TTC549 (cell line): ENCODE results near the gene NOL6.
"Not testable (repeated sequence)": the region's sequence is repeated elsewhere in the genome, so short reads cannot be mapped to it uniquely, and the experiment has no call there.

Experiments used
- FAIRE-seq: peaks from 2 replicates; lab custom pipeline; 2012; peaks lifted over from hg19 to GRCh38; lab: Jason Lieb, UNC

Gene NOL6, protein sequence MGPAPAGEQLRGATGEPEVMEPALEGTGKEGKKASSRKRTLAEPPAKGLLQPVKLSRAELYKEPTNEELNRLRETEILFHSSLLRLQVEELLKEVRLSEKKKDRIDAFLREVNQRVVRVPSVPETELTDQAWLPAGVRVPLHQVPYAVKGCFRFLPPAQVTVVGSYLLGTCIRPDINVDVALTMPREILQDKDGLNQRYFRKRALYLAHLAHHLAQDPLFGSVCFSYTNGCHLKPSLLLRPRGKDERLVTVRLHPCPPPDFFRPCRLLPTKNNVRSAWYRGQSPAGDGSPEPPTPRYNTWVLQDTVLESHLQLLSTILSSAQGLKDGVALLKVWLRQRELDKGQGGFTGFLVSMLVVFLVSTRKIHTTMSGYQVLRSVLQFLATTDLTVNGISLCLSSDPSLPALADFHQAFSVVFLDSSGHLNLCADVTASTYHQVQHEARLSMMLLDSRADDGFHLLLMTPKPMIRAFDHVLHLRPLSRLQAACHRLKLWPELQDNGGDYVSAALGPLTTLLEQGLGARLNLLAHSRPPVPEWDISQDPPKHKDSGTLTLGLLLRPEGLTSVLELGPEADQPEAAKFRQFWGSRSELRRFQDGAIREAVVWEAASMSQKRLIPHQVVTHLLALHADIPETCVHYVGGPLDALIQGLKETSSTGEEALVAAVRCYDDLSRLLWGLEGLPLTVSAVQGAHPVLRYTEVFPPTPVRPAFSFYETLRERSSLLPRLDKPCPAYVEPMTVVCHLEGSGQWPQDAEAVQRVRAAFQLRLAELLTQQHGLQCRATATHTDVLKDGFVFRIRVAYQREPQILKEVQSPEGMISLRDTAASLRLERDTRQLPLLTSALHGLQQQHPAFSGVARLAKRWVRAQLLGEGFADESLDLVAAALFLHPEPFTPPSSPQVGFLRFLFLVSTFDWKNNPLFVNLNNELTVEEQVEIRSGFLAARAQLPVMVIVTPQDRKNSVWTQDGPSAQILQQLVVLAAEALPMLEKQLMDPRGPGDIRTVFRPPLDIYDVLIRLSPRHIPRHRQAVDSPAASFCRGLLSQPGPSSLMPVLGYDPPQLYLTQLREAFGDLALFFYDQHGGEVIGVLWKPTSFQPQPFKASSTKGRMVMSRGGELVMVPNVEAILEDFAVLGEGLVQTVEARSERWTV

DNA sequence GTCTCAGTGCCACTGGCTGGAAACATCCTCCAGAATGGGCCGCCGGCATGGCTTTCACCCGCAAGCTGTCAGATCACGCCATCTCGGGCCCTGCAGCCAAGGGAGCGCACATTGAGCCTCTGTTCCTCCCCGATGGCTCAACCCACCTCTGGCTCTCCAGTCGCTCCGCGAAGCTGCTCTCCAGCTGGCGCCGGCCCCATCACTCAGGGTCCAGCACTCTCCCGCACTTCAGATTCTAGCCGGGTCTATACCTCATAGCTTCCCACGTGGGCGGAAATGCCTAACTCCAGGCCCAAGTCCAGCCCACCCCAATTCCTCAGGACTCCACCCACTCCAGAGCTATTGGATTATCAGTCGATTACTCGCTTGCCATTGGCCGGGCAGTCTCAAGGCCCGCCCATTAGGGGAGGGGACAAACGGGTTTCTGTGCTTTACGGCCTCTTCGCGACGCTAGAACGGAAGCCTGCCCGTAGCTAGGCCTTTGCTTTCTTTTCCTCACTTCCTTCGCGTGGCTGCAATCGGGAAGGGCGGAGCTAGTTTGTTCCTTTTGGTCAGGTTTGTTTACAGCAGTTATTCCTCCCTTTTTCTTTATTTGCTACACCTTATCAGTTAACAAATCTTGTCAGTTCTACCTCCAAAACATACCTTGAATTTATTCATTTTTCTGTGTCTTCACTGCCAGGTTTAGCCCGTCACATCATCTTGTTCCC lies at the start of gene NOL6:
TSS of gene NOL6 (minus strand) at position 282 of the 710 bp plus-strand sequence. CDS start at position 200, 82 bp downstream.
- peak; percentile 97 for FAIRE-seq

DNA sequence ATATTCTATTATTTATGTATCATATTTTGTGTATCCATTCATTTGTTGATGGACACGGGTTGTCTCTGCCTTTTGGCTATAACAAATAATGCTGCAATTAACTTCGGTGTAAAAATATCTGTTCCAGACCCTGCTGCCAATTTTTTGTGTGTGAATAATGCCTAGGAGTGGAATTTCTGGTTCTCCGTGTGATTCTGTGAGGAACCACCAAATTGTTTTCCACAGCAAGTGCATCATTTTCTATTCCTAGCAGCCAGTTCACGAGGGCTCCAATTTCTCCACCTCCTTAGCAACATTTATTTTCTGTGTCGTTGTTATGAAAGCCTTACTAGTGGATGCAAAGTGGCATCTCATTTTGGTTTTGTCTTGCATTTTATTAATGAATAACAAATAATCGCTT lies 48.1 kb upstream of the NOL6 start:
- not testable (repeated sequence) for FAIRE-seq

DNA sequence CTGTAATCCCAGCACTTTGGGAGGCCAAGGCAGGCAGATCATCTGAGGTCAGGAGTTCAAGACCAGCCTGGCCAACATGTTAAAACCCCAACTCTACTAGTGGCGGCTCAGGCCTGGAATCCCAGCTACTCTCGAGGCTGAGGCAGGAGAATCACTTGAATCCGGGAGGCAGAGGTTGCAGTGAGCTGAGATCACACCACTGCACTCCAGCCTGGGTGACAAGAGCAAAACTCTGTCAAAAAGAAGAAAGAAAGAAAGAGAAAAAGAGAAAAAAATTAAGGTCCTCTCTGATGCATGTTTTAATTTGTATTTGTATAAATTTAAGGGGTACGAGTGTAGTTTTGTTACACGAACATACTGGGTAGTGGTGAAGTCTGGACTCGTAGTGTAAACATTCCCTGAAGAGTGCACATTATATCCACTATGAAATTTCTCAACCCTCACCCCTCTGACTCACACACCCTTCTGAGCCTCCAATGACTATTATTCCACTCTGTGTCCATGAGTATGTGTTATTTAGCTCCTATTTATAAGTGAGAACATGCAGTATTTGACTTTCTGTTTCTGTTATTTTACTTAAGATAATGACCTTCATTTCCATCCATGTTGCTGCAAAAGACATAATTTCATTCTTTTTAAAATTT lies 44.3 kb upstream of the NOL6 start:
- FAIRE-seq, result not testable (repeated sequence)

DNA sequence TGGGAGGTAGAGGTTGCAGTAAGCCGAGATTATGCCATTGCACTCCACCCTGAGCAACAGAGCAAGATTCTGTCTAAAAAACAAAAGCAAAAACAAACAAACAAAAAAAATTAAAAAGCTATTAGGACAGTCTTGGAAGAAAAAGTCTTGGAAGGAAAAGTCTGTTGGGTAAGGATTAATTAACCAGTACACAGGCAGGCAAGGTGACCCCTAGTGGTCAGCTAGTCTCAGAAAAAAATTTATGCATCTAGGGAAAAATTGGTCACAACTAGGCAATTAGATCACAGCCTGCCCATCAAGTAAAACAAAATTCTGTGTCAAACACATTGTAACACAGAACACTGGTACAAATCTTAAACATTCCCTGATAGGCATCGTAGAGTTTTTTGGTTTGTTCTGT lies 43.6 kb upstream of the NOL6 start:
- FAIRE-seq, result peak; percentile 73

DNA sequence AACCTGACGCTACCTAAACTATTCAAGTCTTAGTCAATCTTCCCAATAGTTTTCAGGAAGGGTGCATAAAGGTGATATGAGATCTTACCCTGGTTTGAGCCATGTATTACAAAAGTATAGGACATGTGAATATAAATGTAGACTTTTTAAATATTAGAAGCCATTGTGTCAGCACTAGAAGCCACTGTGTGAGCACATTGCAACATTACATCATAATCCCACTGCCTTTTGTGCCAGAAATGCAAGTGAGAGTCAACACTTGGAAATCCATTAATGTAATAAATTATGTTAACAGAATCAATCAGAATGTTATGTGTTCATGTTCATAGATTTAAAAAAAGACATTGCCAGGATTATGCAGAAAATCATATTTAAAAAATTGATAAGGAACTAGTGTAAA lies 42.7 kb upstream of the NOL6 start:
- FAIRE-seq, result not testable (repeated sequence)

DNA sequence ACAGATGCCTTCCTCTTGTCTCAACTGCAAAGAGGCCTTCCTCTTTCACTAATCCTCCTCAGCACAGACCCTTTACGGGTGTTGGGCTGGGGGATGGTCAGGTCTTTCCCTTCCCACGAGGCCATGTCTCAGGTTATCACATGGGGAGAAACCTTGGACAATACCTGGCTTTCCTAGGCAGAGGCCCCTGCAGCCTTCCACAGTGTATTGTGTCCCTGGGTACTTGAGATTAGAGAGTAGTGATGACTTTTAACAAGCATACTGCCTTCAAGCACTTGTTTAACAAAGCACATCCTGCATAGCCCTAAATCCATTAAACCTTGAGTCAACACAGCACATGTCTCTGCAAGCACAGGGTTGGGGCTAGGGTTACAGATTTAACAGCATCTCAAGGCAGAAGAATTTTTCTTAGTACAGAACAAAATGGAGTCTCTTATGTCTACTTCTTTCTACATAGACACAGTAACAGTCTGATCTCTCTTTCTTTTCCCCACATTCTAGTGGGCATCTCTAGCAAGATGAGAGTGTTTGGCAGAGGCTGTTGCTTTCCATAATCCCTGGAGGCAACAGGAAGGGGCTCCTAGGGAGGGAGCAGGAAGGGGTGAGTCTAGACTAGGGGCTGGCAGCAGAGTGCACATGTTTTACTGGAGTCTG lies 41.7 kb upstream of the NOL6 start:
- not testable (repeated sequence) for FAIRE-seq

DNA sequence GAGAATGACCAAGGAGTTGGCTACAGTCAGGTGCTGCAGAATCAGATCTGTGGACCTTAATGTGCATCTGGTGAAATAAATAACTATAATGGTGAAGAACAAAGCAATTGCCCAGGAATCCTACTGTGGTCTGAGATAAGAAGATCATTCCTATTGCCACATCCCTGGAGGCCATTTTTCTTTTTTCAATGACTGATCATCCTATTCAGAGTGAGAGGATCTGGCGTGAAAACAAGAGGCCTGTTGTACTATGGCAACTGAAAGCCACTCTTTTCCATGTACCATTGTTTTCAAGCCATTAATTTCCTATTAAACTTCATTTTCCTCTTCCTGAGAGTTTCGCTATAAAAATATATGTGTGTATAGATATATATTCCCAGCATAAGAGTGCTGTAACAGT lies 38.8 kb upstream of the NOL6 start:
- not testable (repeated sequence) for FAIRE-seq

DNA sequence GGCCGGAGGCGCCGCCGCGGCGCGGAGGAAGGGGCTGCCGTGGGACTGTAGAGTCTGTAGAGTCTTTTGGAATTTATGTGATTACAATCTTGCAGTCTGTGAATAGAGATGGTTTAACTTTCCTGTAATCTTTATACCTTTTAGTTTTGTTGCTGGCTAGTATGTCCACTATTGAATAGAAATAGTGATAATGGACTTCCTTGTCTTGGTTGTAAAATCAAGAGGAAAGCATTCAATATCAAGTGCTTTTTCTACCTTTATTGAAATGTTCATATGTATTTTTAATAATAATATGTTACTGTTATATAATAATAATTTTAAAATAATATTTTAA lies 37.4 kb upstream of the NOL6 start:
- FAIRE-seq, result peak; percentile 34

DNA sequence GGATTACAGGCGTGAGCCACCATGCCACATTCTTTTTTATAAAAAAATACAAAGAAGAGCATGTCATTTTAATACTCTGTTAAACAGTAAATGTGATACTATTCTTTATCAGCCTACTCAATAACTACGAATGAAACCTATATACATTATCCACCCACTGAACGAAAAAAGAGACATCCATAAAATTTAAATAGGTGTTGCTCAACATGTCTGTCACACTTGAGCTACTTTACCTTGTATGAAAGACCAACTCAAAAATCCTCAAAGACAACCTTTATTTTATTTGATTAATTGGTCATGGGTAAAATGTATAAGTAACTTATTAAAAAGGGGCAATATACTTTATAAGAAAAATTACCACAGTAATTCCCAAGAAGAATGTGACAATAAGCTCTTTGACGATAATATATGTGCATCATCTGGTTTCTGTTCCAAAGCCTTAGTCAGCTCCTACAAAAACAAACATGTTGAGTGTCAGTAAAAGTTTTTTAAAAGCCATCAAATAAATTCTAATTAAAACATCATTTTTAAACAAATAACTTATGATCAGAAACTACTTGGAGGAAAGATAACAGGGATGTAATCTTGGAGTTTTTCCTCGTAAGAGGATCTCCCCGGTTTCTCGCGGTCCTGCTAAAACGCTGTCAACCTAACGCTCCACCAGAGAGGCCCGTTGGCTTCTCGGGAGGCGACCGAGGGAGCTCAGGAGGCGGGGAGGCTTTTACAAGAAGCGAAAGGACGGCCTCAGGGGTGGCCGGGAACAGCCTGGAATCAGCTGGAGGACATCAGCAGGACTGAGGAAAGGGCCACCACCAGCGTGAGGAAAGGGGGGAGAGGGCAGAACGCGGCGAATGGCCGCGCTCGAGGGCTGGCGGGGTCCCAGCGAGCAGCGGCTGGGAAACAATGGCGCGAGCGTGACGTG lies 36.8 kb upstream of the NOL6 start:
- FAIRE-seq, result peak; percentile 53

DNA sequence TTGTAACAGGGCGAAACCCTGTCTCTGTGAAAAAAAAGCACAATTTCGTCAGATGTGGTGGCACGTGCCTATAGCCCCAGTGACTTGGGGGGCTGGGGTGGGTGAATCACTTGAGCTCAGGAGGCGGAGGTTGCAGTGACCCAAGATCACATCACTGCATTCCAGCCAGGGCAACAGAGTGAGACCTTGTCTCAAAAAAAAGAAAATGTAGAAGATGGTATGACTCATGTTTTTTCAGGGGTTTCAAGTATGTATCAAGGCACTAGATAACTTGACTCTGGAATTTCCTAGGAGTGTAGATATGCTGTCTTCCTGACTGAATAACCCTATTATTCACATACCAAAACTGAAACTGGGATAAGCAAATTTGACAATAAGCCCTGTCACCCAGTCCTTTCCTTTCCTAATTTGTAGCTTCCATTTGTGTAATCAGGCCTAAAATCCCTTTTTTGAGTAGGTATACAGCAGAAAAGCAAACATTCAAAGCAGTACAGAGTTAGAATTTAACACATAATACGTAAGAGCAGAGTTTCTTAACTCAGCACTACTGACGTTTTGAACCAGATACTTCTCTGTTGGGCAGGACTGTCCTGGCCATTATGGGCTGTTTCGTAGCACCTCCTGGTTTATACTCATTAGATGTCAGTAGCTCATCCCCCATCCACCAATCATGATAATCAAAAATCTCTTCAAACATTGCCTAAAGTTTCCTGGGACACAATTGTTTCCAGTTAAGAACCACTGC lies 33.1 kb upstream of the NOL6 start:
- FAIRE-seq, result no peak

DNA sequence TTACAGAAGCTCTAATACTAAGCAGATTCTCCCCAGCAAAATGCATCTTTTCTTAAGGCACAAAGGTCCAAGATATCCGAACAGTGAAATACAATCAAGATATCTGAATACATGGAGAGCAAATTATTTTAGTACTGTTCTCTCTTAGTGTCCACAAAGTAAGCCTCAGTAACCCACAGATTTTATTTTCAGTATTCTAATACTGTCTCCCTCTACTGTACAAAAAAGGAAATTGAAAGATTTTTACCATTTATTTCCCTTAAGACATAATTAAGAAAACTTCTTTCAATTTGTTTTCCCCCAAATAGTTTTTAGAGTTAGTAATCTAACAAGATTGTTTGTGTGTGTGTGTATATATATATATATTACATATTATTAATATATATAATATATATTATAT lies 24.7 kb upstream of the NOL6 start:
- peak; percentile 95 for FAIRE-seq

DNA sequence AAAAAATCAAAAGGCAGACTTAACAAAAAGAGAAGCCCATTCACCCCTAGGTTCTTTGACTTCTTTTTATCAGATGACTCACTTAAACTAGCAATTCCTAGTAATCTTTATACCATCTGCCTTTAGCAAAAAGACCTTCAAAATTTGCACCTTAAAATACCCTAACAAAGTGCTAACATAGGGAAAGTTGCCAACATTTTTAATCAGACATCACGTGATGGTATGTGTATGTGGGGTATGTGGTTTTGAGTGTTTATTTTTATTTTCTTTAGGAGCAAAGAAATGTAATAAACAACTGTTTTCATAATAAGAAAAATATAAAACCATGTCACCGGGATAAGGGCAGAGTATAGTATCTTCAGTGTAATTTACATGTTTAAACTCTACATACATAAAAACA lies 20.1 kb upstream of the NOL6 start:
- not testable (repeated sequence) for FAIRE-seq

DNA sequence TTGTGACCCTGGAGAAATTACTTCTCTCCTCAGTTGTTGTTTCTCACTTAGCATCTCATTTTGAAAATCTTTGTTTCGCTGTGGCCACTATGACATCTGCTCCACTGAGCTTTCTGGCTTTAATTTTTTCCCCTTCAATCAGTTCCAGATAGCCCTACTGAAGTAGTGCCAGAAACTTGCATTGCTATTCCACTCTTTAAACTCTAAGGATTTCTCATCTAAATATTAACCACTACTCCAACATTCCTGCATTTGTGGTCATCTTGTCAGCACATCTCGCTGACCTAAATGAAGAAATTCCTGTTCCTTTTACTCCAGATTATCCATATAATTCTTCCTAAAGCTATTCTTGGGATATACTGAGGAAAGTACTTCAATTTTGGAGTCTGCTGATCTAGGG lies 15.3 kb upstream of the NOL6 start:
- FAIRE-seq, result no peak

DNA sequence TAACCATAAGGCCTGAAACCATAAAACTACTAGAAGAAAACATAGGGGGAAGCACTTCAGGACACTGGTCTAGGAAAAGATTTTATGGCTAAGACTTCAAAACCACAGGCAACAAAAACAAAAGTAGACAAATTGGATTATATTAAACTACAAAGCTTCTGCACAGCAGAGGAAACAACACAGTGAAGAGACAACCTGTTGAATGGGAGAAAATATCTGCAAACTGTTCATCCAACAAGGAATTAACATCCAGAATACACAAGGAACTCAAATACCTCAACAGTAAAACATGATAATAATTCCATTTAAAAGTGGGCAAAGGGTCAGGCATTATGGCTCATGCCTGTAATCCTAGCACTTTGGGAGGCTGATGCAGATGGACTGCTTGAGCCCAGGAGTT lies 11.6 kb upstream of the NOL6 start:
- FAIRE-seq, result not testable (repeated sequence)

DNA sequence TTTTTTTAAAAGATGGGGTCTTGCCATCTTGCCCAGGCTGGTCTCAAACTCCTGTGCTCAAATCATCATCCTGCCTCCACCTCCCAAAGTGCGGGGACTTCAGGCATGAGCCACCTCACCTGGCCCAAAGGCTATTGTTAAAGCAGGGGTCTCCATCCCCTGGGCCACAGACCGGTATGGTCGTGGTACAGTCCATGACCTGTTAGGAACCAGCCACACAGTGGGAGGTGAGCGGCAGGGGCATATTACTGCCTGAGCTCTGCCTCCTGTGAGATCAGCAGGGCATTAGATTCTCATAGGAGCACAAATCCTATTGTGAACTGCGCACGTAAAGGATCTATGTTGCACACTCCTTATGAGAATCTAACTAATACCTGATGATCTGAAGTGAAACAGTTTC lies 7.3 kb upstream of the NOL6 start:
- FAIRE-seq, result no peak

DNA sequence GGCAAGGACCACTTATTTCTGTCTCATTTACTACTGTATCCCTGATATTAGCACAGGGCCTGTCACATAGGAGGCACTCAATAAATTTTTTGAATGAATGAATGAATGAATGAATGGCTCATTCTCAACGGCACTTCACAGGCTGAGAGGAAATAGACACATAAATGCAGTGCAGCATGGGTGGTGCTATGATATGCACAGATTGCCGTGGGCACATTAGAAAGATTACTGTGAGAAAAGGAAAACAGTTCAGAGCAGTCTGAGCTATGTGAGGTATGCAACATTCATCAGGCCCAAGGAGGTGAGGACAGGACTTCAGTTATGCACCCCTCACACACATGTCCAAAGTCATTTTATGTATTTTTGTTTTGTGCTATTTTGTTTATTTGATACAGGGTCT lies 6.4 kb upstream of the NOL6 start:
- FAIRE-seq, result no peak

DNA sequence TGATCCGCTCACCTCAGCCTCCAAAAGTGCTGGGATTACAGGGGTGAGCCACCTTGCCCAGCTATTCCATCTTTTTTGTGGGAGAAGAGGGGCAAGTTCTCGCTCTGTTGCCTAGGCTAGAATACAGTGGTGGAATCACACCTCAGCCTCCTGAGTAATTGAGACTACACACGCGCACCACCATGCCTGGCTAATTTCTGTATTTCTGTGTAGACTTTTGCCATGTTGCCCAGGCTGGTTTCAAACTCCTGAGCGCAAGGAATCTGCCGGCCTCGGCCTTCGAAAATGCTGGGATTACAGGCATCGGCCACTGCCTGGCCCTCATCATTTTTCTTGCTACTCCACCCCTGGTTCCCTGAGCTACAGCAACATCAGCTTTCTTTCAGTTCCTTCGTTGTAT lies 2.8 kb upstream of the NOL6 start:
- FAIRE-seq, result no peak

DNA sequence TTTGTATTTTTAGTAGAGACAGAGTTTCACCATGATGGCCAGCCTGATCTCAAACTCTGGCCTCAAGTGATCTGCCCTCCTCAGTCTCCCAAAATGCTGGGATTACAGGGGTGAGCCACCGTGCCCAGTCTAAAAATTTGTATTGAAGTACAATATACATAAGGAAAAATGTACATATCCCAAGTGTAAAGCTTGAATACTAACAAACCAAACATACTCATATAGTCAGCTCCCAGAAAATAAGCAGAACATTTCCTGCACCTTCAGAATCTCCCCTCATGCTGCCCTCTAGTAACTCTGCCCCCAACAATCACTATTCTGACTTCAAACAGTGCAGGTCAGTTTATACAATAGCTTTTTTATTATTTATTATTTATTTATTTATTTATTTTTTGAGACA lies 1.6 kb upstream of the NOL6 start:
- FAIRE-seq, result no peak

DNA sequence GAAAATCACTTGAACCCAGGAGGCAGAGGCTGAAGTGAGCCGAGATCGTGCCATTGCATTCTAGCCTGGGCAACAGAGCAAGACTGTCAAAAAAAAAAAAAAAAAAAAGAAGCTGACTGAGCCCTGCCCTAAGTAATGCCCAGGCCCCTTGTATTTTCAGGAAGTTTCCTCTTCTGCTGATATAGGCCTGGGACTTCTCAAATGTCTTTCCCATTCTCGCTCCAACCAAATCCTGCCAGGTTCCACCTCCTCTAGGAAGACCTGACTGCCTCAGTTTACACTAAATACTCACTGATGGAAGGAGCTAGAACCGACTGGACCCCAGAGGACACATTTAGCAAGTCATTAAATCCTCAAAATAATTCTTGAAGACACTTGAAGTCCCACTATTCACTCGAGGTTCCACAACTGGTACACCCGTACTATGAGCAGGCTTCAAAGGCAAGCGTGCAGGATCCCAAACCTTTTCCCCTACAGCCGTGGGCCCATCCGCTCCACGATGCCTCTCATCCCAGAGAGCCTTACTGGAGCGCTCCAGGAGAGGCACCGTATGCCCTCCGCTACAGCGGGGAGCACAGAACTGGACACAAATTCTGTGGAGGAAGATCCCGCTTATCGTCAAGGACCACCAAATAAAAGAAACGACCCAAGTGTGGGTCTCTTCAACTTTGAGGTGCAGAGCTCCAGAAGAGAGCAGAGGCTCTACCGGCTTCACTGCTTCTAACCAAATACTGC lies 676 bp downstream of the NOL6 start:
- FAIRE-seq, result no peak
